ENCODE measurements around the gene TPGS2.

Gene TPGS2

DNA sequence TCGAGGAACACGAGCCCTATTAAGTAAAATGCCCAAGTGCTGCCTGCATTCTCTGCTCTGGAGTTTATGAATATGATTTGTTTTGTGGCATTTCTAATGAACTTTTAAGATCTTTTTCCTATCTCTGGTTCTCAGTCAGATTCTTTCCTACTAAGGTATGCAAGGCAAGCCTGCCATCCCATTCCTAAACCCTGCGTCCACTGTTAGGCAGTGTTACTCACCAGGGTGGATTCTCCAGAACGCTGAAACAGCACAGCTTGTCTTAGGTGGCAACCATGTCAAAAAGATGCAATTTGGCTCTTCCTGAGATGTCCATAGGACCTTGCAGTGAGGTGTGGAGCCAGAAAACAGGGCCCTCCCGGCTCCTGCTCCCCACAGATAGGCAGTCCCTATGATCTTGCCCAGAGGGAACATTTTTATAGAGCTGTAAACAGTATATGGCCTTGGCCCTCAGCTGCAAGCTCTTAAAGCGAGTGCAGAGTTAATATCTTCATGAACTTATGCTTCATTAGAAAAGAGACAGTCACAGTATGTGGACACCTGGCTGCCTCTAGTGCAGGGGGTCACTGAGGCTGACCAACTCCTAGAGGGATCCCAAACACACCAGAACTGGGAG, 84.4 kb downstream of the TPGS2 start:
- TF ChIP-seq, protein P1, sequence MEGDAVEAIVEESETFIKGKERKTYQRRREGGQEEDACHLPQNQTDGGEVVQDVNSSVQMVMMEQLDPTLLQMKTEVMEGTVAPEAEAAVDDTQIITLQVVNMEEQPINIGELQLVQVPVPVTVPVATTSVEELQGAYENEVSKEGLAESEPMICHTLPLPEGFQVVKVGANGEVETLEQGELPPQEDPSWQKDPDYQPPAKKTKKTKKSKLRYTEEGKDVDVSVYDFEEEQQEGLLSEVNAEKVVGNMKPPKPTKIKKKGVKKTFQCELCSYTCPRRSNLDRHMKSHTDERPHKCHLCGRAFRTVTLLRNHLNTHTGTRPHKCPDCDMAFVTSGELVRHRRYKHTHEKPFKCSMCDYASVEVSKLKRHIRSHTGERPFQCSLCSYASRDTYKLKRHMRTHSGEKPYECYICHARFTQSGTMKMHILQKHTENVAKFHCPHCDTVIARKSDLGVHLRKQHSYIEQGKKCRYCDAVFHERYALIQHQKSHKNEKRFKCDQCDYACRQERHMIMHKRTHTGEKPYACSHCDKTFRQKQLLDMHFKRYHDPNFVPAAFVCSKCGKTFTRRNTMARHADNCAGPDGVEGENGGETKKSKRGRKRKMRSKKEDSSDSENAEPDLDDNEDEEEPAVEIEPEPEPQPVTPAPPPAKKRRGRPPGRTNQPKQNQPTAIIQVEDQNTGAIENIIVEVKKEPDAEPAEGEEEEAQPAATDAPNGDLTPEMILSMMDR (IDR thresholded peaks at IDR 0.05) = no peak
